ENCODE measurements around the gene MYCL. TPM values are rescaled to one million over a fixed set of nuclear protein-coding genes. Genes with fewer than 3 reads are reported as not detected.

Gene MYCL
- total and polyA plus RNA-seq, 2 of the 8 experiments (the other 6 are each of a cell fraction or from before 2014, with no cell fraction given) = 20.3 to 28.8 TPM

- Histone ChIP-seq H3K4ac (replicated peaks; ENCODE audit: insufficient read length, low read depth, low read length) (no peak overlapping the region), H2BK12ac (ENCODE audit: low read depth, low read length) (no peak overlapping the region), H3K4me2 (ENCODE audit: insufficient read depth in 1 of 2, low read depth in 2 of 2, low read length in 2 of 2) (no peak overlapping the region), H3K23me2 (ENCODE audit: low read depth, low read length) (no peaks in the 10 kb centered on the region), H3K27ac (ENCODE audit: low read depth, low read length) (no peak overlapping the region), H4K8ac (ENCODE audit: extremely low read depth, insufficient read depth, low read length) (no peak overlapping the region), H3K4me3 (ENCODE audit: extremely low read depth in 1 of 4, insufficient read depth in 2 of 4, low read depth in 3 of 4, low read length in 4 of 4) (no peak overlapping the region), H2AFZ (ENCODE audit: low read length) (no peak overlapping the region), H3K9ac (replicated peaks in 1 of 4; ENCODE audit: extremely low read depth in 1 of 4, low read depth in 3 of 4, low read length in 3 of 4) (no peak overlapping the region), H3K18ac (ENCODE audit: extremely low read depth, low read length) (no peak overlapping the region), H2BK120ac (replicated peaks; ENCODE audit: low read depth, low read length) (no peak overlapping the region), H2BK5ac (ENCODE audit: low read depth, low read length) (no peak overlapping the region), H2BK15ac (ENCODE audit: low read length) (no peak overlapping the region), H4K5ac (ENCODE audit: insufficient read length, low read depth, low read length) (no peak overlapping the region), H3K56ac (replicated peaks; ENCODE audit: insufficient read length, low read depth, low read length) (no peak overlapping the region), H3K79me1 (ENCODE audit: low read depth, low read length) (0 out of 2 replicates have a peak, but pooled peaks cover 2% of the 10 kb centered on the region), H2BK20ac (ENCODE audit: low read length) (no peak overlapping the region), H4K91ac (replicated peaks; ENCODE audit: insufficient read length, low read length) (no peak overlapping the region), H3K23ac (ENCODE audit: insufficient read length) (no peak overlapping the region), H3K14ac (ENCODE audit: insufficient read length) (no peak overlapping the region), H3K4me1 (replicated peaks in 1 of 4; ENCODE audit: control insufficient read depth in 3 of 4, insufficient read depth in 4 of 4, low read length in 3 of 4) (peaks cover 11 to 29% (median 21%) of the 10 kb centered on the region in 4 experiments), H2AK5ac (ENCODE audit: low read depth, low read length) (no peak overlapping the region), H3K36me3 (ENCODE audit: control insufficient read depth in 2 of 4, insufficient read depth in 4 of 4, low read length in 3 of 4) (no peaks in the 10 kb centered on the region), H4K20me1 (replicated peaks in 1 of 2; ENCODE audit: control insufficient read depth in 1 of 2, insufficient read depth in 2 of 2, low read length in 2 of 2) (no peaks in the 10 kb centered on the region), H3K79me2 (ENCODE audit: control insufficient read depth in 1 of 2, insufficient read depth in 2 of 2, low read length in 2 of 2) (0 out of 4 replicates have a peak, but pooled peaks cover 0 to 3% of the 10 kb centered on the region in 2 experiments), H3K9me3 (ENCODE audit: insufficient read depth in 2 of 2, low read depth in 1 of 2, low read length in 1 of 2) (no peaks in the 10 kb centered on the region), H3K27me3 (replicated peaks in 1 of 4; ENCODE audit: control insufficient read depth in 3 of 4, extremely low read depth in 1 of 4, insufficient read depth in 3 of 4, low read length in 3 of 4) (no peaks in the 10 kb centered on the region)
- ChIA-PET CTCF (ENCODE audit: partially characterized antibody) (interaction anchor here (0.9 kb wide), 1 partner anchor 19 kb away, joined by 3 read pairs; no protein-coding TSS in a partner anchor), POLR2A (ENCODE audit: partially characterized antibody) (interaction anchor here (2.0 kb wide), 1 partner anchor 12 kb away, joined by 8 read pairs; the partner anchor contains the start of gene MYCL)
- TF ChIP-seq SIRT6 (IDR thresholded peaks at IDR 0.05; ENCODE audit: low read length) (no peak), SIN3A (conservative IDR thresholded peaks at IDR 0.05 in 1 of 2, IDR thresholded peaks at IDR 0.05 in 1 of 2; ENCODE audit: low read depth in 1 of 2, low read length in 2 of 2) (no peak), SAP30 (IDR thresholded peaks at IDR 0.05; ENCODE audit: insufficient read depth, insufficient replicate concordance, low read length) (no peak), FOSL1 (IDR thresholded peaks at IDR 0.05; ENCODE audit: insufficient read depth, low read depth, low read length) (no peak), SP1 (IDR thresholded peaks at IDR 0.05; ENCODE audit: low read depth, low read length) (no peak)
- FAIRE-seq = no peak
- DNase-seq (ENCODE audit: low read depth in 1 of 2, low spot score in 2 of 2) = no peak
Measured at GRCh38 chr1:39890273-39890672, 11.4 kb downstream of the MYCL start.

Measured in H1 (cell line).